RWPE2 (cell line): ENCODE results near the gene SLC1A2.

Experiments used
- ATAC-seq: fragments of 200-7000 bp; cut with Tn5 transposase; 3 replicates; pipeline ENCODE4 v1.9.1; 2021; ENCODE audit warnings: low read depth
- DNase-seq: peaks from one replicate; pipeline ENCODE4 v3.0.0-alpha.2; 2020; ENCODE audit warnings: low spot score
- H3K27ac ChIP-seq: fragments of 450-650 bp; 2 replicates; pipeline ENCODE4 v1.5.1; 2017; ENCODE audit warnings: mild to moderate bottlenecking; ENCODE audit not compliant: poor library complexity, severe bottlenecking
- H3K27me3 ChIP-seq: fragments of 250-450 bp; sonication (Bioruptor Pico); 2 replicates; pipeline ENCODE4 v1.5.1; 2021; ENCODE audit warnings: mild to moderate bottlenecking, moderate library complexity; ENCODE audit not compliant: insufficient read depth, poor library complexity, severe bottlenecking
- H3K36me3 ChIP-seq: fragments of 250-450 bp; sonication (Bioruptor Pico); 2 replicates; pipeline ENCODE4 v1.5.1; 2020; ENCODE audit warnings: low read depth, mild to moderate bottlenecking, moderate library complexity
- H3K4me1 ChIP-seq: fragments of 250-450 bp; sonication (Bioruptor Pico); 2 replicates; pipeline ENCODE4 v1.5.1; 2021; ENCODE audit warnings: mild to moderate bottlenecking, moderate library complexity; ENCODE audit not compliant: insufficient read depth, poor library complexity, severe bottlenecking
- H3K4me3 ChIP-seq: fragments of 250-450 bp; sonication (Bioruptor Pico); 2 replicates; pipeline ENCODE4 v1.5.1; 2021; ENCODE audit warnings: mild to moderate bottlenecking, moderate library complexity; ENCODE audit not compliant: severe bottlenecking
- H3K9me3 ChIP-seq: fragments of 250-450 bp; sonication (Bioruptor Pico); 2 replicates; pipeline ENCODE4 v1.5.1; 2021; ENCODE audit warnings: mild to moderate bottlenecking, moderate library complexity; ENCODE audit not compliant: severe bottlenecking
- CTCF ChIP-seq: fragments of 450-650 bp; IDR thresholded peaks from one replicate; pipeline ENCODE4 v1.5.1; 2017; ENCODE audit warnings: mild to moderate bottlenecking, moderate library complexity; ENCODE audit not compliant: poor library complexity, severe bottlenecking

The SLC1A2 gene

GRCh38 chr11:35419184-35419829, at the start of gene SLC1A2:
Gene SLC1A2, minus strand, starts transcription at chr11:35419558. Its CDS starts 592 bp downstream, at chr11:35418966.
- ATAC-seq (peak; percentile 33; the same call in 2 of the 3 replicates), DNase-seq (no peak)

GRCh38 chr11:35466058-35466457, 46.7 kb upstream of the SLC1A2 start:
- no peaks in the 10 kb centered on the region for H3K36me3 ChIP-seq
- no peaks in the 10 kb centered on the region for H3K27me3 ChIP-seq
- H3K4me3 ChIP-seq: no peak overlapping the region
- ATAC-seq (no peak), DNase-seq (no peak)
- H3K4me1 ChIP-seq: no peaks in the 10 kb centered on the region
- H3K9me3 ChIP-seq: no peaks in the 10 kb centered on the region
- no peak for TF ChIP-seq CTCF
- no peak overlapping the region for H3K27ac ChIP-seq

More at GRCh38 chr11:35419184-35419829, at the start of gene SLC1A2:
- Histone ChIP-seq H3K9me3 (no peaks in the 10 kb centered on the region), H3K36me3 (no peaks in the 10 kb centered on the region), H3K27me3 (peaks cover 97% of the 10 kb centered on the region), H3K27ac (no peak within 1 kb of the TSS), H3K4me3 (peak within 1 kb of the TSS; percentile 21), H3K4me1 (no peaks in the 10 kb centered on the region)
- no peak for TF ChIP-seq CTCF

- Histone ChIP-seq H3K27me3 (no peaks in the 10 kb centered on the region), H3K27ac (no peak overlapping the region)
These were observed 45.0 kb upstream of the SLC1A2 start for GRCh38 chr11:35464308-35464707.

GRCh38 chr11:35463331-35463751, 44.0 kb upstream of the SLC1A2 start:
- Histone ChIP-seq H3K27me3 (no peaks in the 10 kb centered on the region), H3K36me3 (no peaks in the 10 kb centered on the region), H3K27ac (no peak overlapping the region), H3K4me3 (no peak overlapping the region), H3K4me1 (no peaks in the 10 kb centered on the region), H3K9me3 (no peaks in the 10 kb centered on the region)
- TF ChIP-seq CTCF: no peak
- ATAC-seq: no peak
- DNase-seq: no peak

More at GRCh38 chr11:35464308-35464707, 45.0 kb upstream of the SLC1A2 start:
- TF ChIP-seq CTCF: peak; percentile 60
- ATAC-seq (peak; percentile 76), DNase-seq (no peak)
- H3K4me3 ChIP-seq: no peak overlapping the region
- no peaks in the 10 kb centered on the region for H3K9me3 ChIP-seq
- no peaks in the 10 kb centered on the region for H3K4me1 ChIP-seq
- H3K36me3 ChIP-seq: no peaks in the 10 kb centered on the region

GRCh38 chr11:35461917-35462538, 42.7 kb upstream of the SLC1A2 start:
- Histone ChIP-seq H3K27me3 (no peaks in the 10 kb centered on the region), H3K4me1 (no peaks in the 10 kb centered on the region), H3K27ac (no peak overlapping the region), H3K4me3 (no peak overlapping the region), H3K9me3 (no peaks in the 10 kb centered on the region), H3K36me3 (no peaks in the 10 kb centered on the region)
- TF ChIP-seq CTCF: peak; percentile 7
- no peak for DNase-seq
- ATAC-seq: no peak
